GM12878 (cell line): ENCODE results near the gene LDLRAP1. TPM values are rescaled to one million over a fixed set of nuclear protein-coding genes. Genes with fewer than 3 reads are reported as not detected.

Experiments
- ATAC-seq: fragments of 200-7000 bp; cut with Tn5 transposase; 3 replicates; pipeline ENCODE4 v1.9.1; 2020; ENCODE audit warnings: mild to moderate bottlenecking, moderate library complexity
- BruUV-seq: library from RNA; stranded (reverse); fragments of 400-500 nt; replicated peaks from 2 replicates; lab custom pipeline; 2021; lab: Mats Ljungman, UMichigan
- CTCF ChIA-PET: fragments of 300-600 bp; sonication (Branson Sonifier 250); formaldehyde crosslinking; extraction: SDS; loops from one replicate; lab custom pipeline; 2021; ENCODE audit warnings: inconsistent platforms; lab: Yijun Ruan, JAX
- POLR2A ChIA-PET: fragments of 350-600 bp; formaldehyde crosslinking; extraction: SDS; loops from one replicate; lab custom pipeline; 2021; ENCODE audit warnings: inconsistent platforms; lab: Charles Lee
- RAD21 ChIA-PET: fragments of 300-600 bp; sonication (Branson Sonifier 250); formaldehyde crosslinking; loops from one replicate; lab custom pipeline; 2023; ENCODE audit warnings: antibody characterized with exemption; ENCODE audit not compliant: unreplicated experiment; lab: Charles Lee
- SMC1A ChIA-PET: fragments of 300-600 bp; sonication (Branson Sonifier 250); formaldehyde crosslinking; loops from one replicate; lab custom pipeline; 2023; ENCODE audit not compliant: unreplicated experiment, uncharacterized antibody; lab: Charles Lee
- DNase-seq: peaks from one replicate; pipeline ENCODE4 v3.0.0-alpha.2; 2011; ENCODE audit warnings: low read depth, low spot score
- FAIRE-seq: peaks from 3 replicates; lab custom pipeline; 2011; peaks lifted over from hg19 to GRCh38; lab: Jason Lieb, UNC
- H2AFZ ChIP-seq: 2 replicates; pipeline ENCODE4 v1.6.0; 2011; ENCODE audit warnings: low read depth, low read length, control low read depth; ENCODE audit not compliant: control insufficient read depth
- H3K27ac ChIP-seq: 2 replicates; pipeline ENCODE4 v1.5.1; 2011; ENCODE audit warnings: control low read depth; ENCODE audit not compliant: control insufficient read depth, insufficient read depth
- H3K27me3 ChIP-seq, 2 experiments: replicated peaks in 1 of 2; 2 replicates each; pipeline versions ENCODE4 v1.6.0 to v1.6.1; 2011; ENCODE audit warnings: low read length in 1 of 2; ENCODE audit not compliant: control insufficient read depth in 2 of 2, insufficient read depth in 2 of 2
- H3K36me3 ChIP-seq, 2 experiments: 2 replicates each; pipeline ENCODE4 v1.5.1; 2011; ENCODE audit warnings: low read length in 1 of 2; ENCODE audit not compliant: control insufficient read depth in 2 of 2, insufficient read depth in 2 of 2
- H3K4me1 ChIP-seq: 2 replicates; pipeline ENCODE4 v1.6.1; 2011; ENCODE audit warnings: mild to moderate bottlenecking, low read length, moderate library complexity, mixed read lengths; ENCODE audit not compliant: control insufficient read depth, insufficient read depth
- H3K4me2 ChIP-seq: 2 replicates; pipeline ENCODE4 v1.6.0; 2011; ENCODE audit warnings: control low read depth; ENCODE audit not compliant: control insufficient read depth, insufficient read depth
- H3K4me3 ChIP-seq: fragments of 200-600 bp; sonication (generic); 2 replicates; pipeline ENCODE4 v1.5.1; 2016
- H3K79me2 ChIP-seq: 2 replicates; pipeline ENCODE4 v1.6.0; 2011; ENCODE audit warnings: low read length; ENCODE audit not compliant: control insufficient read depth, insufficient read depth
- H3K9ac ChIP-seq: 2 replicates; pipeline ENCODE4 v1.8.0; 2011; ENCODE audit warnings: low read length, control low read depth, mixed read lengths; ENCODE audit not compliant: control insufficient read depth, insufficient read depth
- H3K9me3 ChIP-seq: replicated peaks from 3 replicates; pipeline ENCODE4 v1.5.1; 2011; ENCODE audit warnings: mild to moderate bottlenecking, low read length; ENCODE audit not compliant: control insufficient read depth, insufficient read depth
- H4K20me1 ChIP-seq: 2 replicates; pipeline ENCODE4 v1.6.0; 2011; ENCODE audit not compliant: control insufficient read depth, insufficient read depth
- EP300 ChIP-seq, 2 experiments: fragments of 150-350 bp in 1 of 2; IDR thresholded peaks; 2 replicates each; pipeline ENCODE4 v1.6.1; 2011 to 2012; ENCODE audit warnings: low read depth in 2 of 2, low read length in 2 of 2, borderline replicate concordance in 1 of 2, improper control_type of control experiment in 1 of 2, inconsistent platforms in 1 of 2; ENCODE audit not compliant: control insufficient read depth in 1 of 2
- IKZF2 ChIP-seq, 2 experiments: fragments of 450-650 bp; IDR thresholded peaks; 2 replicates each; pipeline ENCODE4 v1.6.1; 2017; ENCODE audit warnings: mild to moderate bottlenecking in 2 of 2, moderate library complexity in 2 of 2
- TAF1 ChIP-seq: IDR thresholded peaks from 2 replicates; pipeline ENCODE4 v1.6.1; 2011; ENCODE audit warnings: mild to moderate bottlenecking, low read depth, low read length, borderline replicate concordance
- ZNF217 ChIP-seq: fragments of 450-650 bp; IDR thresholded peaks from 2 replicates; pipeline ENCODE4 v1.6.1; 2017; ENCODE audit warnings: antibody characterized with exemption, mild to moderate bottlenecking
- ZNF384 ChIP-seq: IDR thresholded peaks from 2 replicates; pipeline ENCODE4 v1.6.1; 2012; ENCODE audit warnings: low read depth, mild to moderate bottlenecking, low read length, improper control_type of control experiment, borderline replicate concordance
- ZNF622 ChIP-seq: fragments of 450-650 bp; IDR thresholded peaks from 2 replicates; pipeline ENCODE4 v1.6.1; 2017; ENCODE audit warnings: mild to moderate bottlenecking, inconsistent platforms
- WGBS: methylation state at CpG from one replicate; pipeline ENCODE4 v1.1.6; 2016; ENCODE audit warnings: low lambda C conversion rate; ENCODE audit not compliant: insufficient replicate concordance, insufficient coverage; ENCODE audit errors: missing lambda C conversion rate; 5-methylcytosine and 5-hydroxymethylcytosine counted together
- in situ Hi-C: fragments of 300-500 bp; cut with MboI; formaldehyde crosslinking; loops from 9 replicates; pipeline ENCODE4 v1.14.3; 2018; ENCODE audit warnings: mixed read lengths
- intact Hi-C: fragments of 100-400 bp; cut with micrococcal nuclease; formaldehyde crosslinking; loops from one replicate; pipeline ENCODE4 v1.14.2; 2022; ENCODE audit not compliant: unreplicated experiment
- polyA plus RNA-seq, 11 experiments: library from polyadenylated mRNA; depleted of rRNA in 4 of 11; unstranded in 6 of 11; stranded (reverse) in 5 of 11; fragments of >200 nt; fragmentation: Nextera tagmentation in 4 of 11; fragmentation: Illumina TruSeq in 1 of 11; extraction: Ambion mirVana in 4 of 11; extraction: Trizol in 1 of 11; gene quantifications; 1 replicate in 1 of 11; 2 replicates in 10 of 11; pipeline versions ENCODE4 v1.2.1 to v1.2.3, GENCODE V29; 2011 to 2016; ENCODE audit warnings: inconsistent platforms in 2 of 11, missing spikeins in 2 of 11, low read depth in 1 of 11
- total RNA-seq, 4 experiments: library from RNA; depleted of rRNA in 3 of 4; stranded (reverse); fragments of >200 nt in 3 of 4; fragmentation: Illumina TruSeq in 1 of 4; extraction: Trizol in 1 of 4; gene quantifications; 2 replicates each; pipeline versions ENCODE4 v1.2.1 to v1.2.3, GENCODE V29; 2013 to 2021
- TF ChIP-seq, protein P1 (sequence below): fragments of 450-650 bp; IDR thresholded peaks from 2 replicates; pipeline ENCODE4 v1.6.1; 2017; ENCODE audit warnings: mild to moderate bottlenecking, low read depth, inconsistent platforms; ENCODE audit not compliant: poor library complexity, severe bottlenecking
- TF ChIP-seq, protein P2 (sequence below): IDR thresholded peaks from 2 replicates; pipeline ENCODE4 v1.6.1; 2011; ENCODE audit warnings: mild to moderate bottlenecking, low read depth, low read length, moderate library complexity; ENCODE audit not compliant: insufficient replicate concordance
- TF ChIP-seq, protein P3 (sequence below): fragments of 450-650 bp; IDR thresholded peaks from 2 replicates; pipeline ENCODE4 v1.6.1; 2014; ENCODE audit warnings: mild to moderate bottlenecking
- TF ChIP-seq, protein P4 (sequence below): IDR thresholded peaks from 2 replicates; pipeline ENCODE4 v1.6.1; 2012; ENCODE audit warnings: improper control_type of control experiment, low read depth, low read length; ENCODE audit not compliant: insufficient replicate concordance

The LDLRAP1 gene
- total and polyA plus RNA-seq, 10 of the 15 experiments (the other 5 are each of a cell fraction or from before 2014, with no cell fraction given), result 0.43 to 37.6 (median 22.0) TPM

DNA sequence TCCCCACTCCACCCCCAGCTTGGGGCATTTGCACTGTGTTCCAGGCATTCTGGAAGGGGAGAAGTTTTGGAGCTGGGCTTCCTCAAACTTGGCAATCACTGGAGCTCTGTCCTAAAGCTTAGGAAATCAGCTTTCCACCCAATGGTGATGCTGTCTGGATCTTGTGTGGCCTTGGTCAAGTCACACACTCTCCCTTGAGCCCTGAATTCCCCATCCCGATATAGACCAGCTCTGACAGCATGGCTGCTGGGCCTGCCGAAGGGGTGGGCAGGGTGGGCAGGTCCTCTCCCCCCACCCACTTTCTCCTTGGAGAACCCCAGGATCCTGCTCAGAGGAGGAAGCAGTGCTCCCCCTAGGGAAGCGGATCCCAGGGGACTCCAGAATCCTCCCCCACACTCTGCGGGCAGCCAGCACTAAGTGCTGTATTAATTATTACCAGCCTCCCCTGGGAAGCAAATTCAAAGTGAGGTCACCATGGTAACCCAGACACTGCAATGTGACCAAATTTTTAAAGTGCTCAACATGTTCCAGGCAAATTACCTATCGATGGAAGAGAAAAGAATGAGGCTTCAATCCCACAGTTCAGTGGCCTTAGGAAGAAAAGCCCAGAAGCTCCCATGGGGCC lies 21.3 kb upstream of the LDLRAP1 start:
- RAD21 ChIA-PET, result interaction anchor here (0.9 to 3.1 kb wide), 8 partner anchors 27 to 316 kb away, joined by 3 to 16 read pairs (median 3); no protein-coding TSS in a partner anchor
- H3K4me3 ChIP-seq, result no peak overlapping the region
- SMC1A ChIA-PET, result interaction anchor here (0.6 to 2.2 kb wide), 11 partner anchors 16 to 288 kb away, joined by 3 to 10 read pairs (median 5); no protein-coding TSS in a partner anchor
- POLR2A ChIA-PET, result interaction anchor here (0.5 to 1.1 kb wide), 2 partner anchors 90 to 200 kb away, joined by 3 read pairs; no protein-coding TSS in a partner anchor
- no peaks in the 10 kb centered on the region for H3K36me3 ChIP-seq
- in situ Hi-C loops, result no loop called here
- ATAC-seq (peak; percentile 70), FAIRE-seq (no peak), DNase-seq (peak; percentile 13)
- H3K27me3 ChIP-seq, result no peaks in the 10 kb centered on the region
- H3K9me3 ChIP-seq, result no peaks in the 10 kb centered on the region
- H4K20me1 ChIP-seq, result no peaks in the 10 kb centered on the region
- WGBS, result 20% methylated on average over 5 of the region's 5 CpGs
- no peak overlapping the region for H3K4me2 ChIP-seq
- H3K9ac ChIP-seq, result no peak overlapping the region
- no peak overlapping the region for H3K27ac ChIP-seq
- BruUV-seq, result no TSS peak
- H3K4me1 ChIP-seq, result no peaks in the 10 kb centered on the region
- H3K79me2 ChIP-seq, result no peaks in the 10 kb centered on the region
- CTCF ChIA-PET, result interaction anchor here (0.6 to 6.5 kb wide), 20 partner anchors 9 to 300 kb away, joined by 3 to 61 read pairs (median 8); partner anchors contain the start of gene LDLRAP1
- intact Hi-C loops, result loop anchor here (5.0 to 10.0 kb wide), 2 partner anchors 237 to 290 kb away; no protein-coding TSS in a partner anchor
- no peak overlapping the region for H2AFZ ChIP-seq
- no peak for TF ChIP-seq ZNF384
- TF ChIP-seq, protein P1, sequence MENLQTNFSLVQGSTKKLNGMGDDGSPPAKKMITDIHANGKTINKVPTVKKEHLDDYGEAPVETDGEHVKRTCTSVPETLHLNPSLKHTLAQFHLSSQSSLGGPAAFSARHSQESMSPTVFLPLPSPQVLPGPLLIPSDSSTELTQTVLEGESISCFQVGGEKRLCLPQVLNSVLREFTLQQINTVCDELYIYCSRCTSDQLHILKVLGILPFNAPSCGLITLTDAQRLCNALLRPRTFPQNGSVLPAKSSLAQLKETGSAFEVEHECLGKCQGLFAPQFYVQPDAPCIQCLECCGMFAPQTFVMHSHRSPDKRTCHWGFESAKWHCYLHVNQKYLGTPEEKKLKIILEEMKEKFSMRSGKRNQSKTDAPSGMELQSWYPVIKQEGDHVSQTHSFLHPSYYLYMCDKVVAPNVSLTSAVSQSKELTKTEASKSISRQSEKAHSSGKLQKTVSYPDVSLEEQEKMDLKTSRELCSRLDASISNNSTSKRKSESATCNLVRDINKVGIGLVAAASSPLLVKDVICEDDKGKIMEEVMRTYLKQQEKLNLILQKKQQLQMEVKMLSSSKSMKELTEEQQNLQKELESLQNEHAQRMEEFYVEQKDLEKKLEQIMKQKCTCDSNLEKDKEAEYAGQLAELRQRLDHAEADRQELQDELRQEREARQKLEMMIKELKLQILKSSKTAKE, result no peak
- no peak for TF ChIP-seq TAF1
- TF ChIP-seq, protein P2, sequence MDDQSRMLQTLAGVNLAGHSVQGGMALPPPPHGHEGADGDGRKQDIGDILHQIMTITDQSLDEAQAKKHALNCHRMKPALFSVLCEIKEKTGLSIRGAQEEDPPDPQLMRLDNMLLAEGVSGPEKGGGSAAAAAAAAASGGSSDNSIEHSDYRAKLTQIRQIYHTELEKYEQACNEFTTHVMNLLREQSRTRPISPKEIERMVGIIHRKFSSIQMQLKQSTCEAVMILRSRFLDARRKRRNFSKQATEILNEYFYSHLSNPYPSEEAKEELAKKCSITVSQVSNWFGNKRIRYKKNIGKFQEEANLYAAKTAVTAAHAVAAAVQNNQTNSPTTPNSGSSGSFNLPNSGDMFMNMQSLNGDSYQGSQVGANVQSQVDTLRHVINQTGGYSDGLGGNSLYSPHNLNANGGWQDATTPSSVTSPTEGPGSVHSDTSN, result no peak
- no peak for TF ChIP-seq ZNF622
- peak; percentile 35 to 49; a peak in 2 of 4 replicates for TF ChIP-seq EP300 (IDR thresholded peaks at IDR 0.05; ENCODE audit: borderline replicate concordance in 1 of 2, control insufficient read depth in 1 of 2, low read depth in 2 of 2, low read length in 2 of 2)
- TF ChIP-seq, protein P3, sequence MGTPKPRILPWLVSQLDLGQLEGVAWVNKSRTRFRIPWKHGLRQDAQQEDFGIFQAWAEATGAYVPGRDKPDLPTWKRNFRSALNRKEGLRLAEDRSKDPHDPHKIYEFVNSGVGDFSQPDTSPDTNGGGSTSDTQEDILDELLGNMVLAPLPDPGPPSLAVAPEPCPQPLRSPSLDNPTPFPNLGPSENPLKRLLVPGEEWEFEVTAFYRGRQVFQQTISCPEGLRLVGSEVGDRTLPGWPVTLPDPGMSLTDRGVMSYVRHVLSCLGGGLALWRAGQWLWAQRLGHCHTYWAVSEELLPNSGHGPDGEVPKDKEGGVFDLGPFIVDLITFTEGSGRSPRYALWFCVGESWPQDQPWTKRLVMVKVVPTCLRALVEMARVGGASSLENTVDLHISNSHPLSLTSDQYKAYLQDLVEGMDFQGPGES, result no peak
- TF ChIP-seq IKZF2 (IDR thresholded peaks at IDR 0.05), result peak; percentile 88 to 91
- TF ChIP-seq ZNF217, result 0 out of 2 replicates have a peak, but pooled peaks have one; percentile 44
- TF ChIP-seq, protein P4, sequence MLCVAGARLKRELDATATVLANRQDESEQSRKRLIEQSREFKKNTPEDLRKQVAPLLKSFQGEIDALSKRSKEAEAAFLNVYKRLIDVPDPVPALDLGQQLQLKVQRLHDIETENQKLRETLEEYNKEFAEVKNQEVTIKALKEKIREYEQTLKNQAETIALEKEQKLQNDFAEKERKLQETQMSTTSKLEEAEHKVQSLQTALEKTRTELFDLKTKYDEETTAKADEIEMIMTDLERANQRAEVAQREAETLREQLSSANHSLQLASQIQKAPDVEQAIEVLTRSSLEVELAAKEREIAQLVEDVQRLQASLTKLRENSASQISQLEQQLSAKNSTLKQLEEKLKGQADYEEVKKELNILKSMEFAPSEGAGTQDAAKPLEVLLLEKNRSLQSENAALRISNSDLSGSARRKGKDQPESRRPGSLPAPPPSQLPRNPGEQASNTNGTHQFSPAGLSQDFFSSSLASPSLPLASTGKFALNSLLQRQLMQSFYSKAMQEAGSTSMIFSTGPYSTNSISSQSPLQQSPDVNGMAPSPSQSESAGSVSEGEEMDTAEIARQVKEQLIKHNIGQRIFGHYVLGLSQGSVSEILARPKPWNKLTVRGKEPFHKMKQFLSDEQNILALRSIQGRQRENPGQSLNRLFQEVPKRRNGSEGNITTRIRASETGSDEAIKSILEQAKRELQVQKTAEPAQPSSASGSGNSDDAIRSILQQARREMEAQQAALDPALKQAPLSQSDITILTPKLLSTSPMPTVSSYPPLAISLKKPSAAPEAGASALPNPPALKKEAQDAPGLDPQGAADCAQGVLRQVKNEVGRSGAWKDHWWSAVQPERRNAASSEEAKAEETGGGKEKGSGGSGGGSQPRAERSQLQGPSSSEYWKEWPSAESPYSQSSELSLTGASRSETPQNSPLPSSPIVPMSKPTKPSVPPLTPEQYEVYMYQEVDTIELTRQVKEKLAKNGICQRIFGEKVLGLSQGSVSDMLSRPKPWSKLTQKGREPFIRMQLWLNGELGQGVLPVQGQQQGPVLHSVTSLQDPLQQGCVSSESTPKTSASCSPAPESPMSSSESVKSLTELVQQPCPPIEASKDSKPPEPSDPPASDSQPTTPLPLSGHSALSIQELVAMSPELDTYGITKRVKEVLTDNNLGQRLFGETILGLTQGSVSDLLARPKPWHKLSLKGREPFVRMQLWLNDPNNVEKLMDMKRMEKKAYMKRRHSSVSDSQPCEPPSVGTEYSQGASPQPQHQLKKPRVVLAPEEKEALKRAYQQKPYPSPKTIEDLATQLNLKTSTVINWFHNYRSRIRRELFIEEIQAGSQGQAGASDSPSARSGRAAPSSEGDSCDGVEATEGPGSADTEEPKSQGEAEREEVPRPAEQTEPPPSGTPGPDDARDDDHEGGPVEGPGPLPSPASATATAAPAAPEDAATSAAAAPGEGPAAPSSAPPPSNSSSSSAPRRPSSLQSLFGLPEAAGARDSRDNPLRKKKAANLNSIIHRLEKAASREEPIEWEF, result no peak
